PFSK-1 (cell line): ENCODE data around the gene RPS15A.

Source experiments
- FOXP2 ChIP-seq: optimal IDR thresholded peaks from 2 replicates; pipeline ENCODE3; 2011; ENCODE audit warnings: borderline replicate concordance, control low read depth, inconsistent platforms; ENCODE audit not compliant: insufficient read depth; ENCODE audit errors: extremely low read length, extremely low read depth
- POLR2AphosphoS5 ChIP-seq: IDR thresholded peaks from 2 replicates; pipeline ENCODE4 v1.6.1; 2012; ENCODE audit warnings: low read depth, mild to moderate bottlenecking, control low read depth, low read length, moderate library complexity
- SIN3A ChIP-seq: IDR thresholded peaks from 2 replicates; pipeline ENCODE4 v1.6.1; 2012; ENCODE audit warnings: mild to moderate bottlenecking, low read length, moderate library complexity, borderline replicate concordance; ENCODE audit not compliant: insufficient read depth
- TAF1 ChIP-seq: IDR thresholded peaks from 2 replicates; pipeline ENCODE4 v1.6.1; 2012; ENCODE audit warnings: low read length, control low read depth, borderline replicate concordance; ENCODE audit not compliant: insufficient read depth
- TF ChIP-seq, protein P1 (sequence below), 2 experiments: IDR thresholded peaks; 2 replicates each; pipeline versions ENCODE4 v1.6.1 to v1.8.0; 2011 to 2012; ENCODE audit warnings: low read depth in 2 of 2, low read length in 2 of 2, control low read depth in 1 of 2, inconsistent platforms in 1 of 2, mild to moderate bottlenecking in 1 of 2, moderate library complexity in 1 of 2; ENCODE audit not compliant: insufficient read depth in 1 of 2

Gene RPS15A

DNA sequence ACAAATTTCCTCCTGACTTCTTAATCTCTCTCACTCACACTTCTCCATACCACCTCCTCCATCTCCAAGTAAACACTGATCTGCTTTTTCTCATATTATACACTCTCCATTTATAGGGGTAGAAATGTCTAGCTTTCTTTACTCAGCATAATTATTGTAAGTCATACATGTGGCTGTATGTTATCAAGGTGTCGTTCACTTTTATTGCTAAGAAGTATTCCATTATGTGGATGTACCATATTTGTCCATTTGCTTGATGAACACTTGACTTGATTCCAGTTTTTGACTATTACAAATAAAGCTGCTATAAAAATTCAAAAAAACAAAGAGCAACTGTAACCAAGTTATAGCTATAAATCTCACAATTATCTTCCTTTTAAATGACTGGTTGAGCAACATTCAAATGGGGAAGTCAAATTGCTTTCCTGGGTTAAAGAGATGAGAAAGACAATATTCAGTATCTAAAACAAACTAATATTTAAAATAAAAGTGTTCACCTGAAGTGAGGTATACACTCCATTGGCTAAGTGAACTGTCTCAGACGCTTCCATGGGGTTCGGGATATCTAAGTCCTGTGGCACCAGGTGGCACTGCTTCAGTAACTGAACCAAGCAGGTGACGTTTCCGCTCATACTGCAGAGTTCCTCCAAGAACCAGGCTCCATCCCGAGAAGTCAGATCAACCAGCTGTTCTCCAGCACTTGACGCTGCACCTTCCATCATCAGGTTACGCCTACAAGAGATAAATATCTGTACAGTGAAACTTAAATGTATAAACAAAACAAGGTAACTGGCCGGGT, 43.8 kb upstream of the RPS15A start:
- no peak for TF ChIP-seq TAF1

DNA sequence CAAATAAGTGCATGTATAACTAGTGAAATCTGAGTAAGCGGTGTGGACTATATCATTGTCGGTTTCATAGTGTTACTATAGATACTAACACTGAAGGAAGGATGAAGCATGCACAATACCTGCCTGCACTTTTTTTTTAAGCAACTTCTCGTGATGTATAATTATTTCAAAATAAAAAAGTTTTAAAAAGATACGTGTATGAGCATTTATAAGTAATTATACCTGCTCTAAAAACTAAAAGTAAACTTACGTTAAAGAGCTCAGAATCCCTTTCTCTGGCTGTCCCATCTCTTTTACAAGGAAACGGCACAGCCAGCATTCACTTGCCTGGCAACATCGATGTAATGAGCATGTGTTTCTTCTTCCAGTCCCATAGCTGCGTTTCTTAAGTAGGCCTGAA, 42.5 kb upstream of the RPS15A start:
- TF ChIP-seq POLR2AphosphoS5 (no peak), SIN3A (no peak), TAF1 (no peak), FOXP2 (no peak)
- TF ChIP-seq, protein P1, sequence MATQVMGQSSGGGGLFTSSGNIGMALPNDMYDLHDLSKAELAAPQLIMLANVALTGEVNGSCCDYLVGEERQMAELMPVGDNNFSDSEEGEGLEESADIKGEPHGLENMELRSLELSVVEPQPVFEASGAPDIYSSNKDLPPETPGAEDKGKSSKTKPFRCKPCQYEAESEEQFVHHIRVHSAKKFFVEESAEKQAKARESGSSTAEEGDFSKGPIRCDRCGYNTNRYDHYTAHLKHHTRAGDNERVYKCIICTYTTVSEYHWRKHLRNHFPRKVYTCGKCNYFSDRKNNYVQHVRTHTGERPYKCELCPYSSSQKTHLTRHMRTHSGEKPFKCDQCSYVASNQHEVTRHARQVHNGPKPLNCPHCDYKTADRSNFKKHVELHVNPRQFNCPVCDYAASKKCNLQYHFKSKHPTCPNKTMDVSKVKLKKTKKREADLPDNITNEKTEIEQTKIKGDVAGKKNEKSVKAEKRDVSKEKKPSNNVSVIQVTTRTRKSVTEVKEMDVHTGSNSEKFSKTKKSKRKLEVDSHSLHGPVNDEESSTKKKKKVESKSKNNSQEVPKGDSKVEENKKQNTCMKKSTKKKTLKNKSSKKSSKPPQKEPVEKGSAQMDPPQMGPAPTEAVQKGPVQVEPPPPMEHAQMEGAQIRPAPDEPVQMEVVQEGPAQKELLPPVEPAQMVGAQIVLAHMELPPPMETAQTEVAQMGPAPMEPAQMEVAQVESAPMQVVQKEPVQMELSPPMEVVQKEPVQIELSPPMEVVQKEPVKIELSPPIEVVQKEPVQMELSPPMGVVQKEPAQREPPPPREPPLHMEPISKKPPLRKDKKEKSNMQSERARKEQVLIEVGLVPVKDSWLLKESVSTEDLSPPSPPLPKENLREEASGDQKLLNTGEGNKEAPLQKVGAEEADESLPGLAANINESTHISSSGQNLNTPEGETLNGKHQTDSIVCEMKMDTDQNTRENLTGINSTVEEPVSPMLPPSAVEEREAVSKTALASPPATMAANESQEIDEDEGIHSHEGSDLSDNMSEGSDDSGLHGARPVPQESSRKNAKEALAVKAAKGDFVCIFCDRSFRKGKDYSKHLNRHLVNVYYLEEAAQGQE (IDR thresholded peaks at IDR 0.05; ENCODE audit: insufficient read depth in 1 of 2, low read depth in 2 of 2, low read length in 2 of 2): no peak

DNA sequence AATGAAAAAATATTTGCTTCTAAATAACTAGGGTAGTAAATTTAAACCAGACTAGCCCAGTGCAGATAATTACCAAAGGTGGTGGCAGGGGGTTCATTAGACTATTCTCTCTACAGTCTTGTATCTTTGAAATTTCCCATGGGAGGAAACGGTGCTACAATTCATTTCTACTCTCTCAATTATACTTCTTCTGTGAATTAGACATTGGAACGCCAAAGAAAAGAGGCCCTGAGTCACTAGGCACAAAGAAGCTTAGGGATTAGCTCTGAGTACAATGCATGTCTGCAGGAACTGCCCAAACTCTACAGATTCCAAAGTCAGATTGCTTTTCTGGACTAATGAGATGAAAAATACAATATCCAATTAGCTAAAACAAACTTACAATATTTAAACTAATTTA, 41.9 kb upstream of the RPS15A start:
- TF ChIP-seq FOXP2 (no peak), TAF1 (no peak), SIN3A (no peak), POLR2AphosphoS5 (no peak)
- TF ChIP-seq, protein P1 (IDR thresholded peaks at IDR 0.05; ENCODE audit: insufficient read depth in 1 of 2, low read depth in 2 of 2, low read length in 2 of 2): no peak

DNA sequence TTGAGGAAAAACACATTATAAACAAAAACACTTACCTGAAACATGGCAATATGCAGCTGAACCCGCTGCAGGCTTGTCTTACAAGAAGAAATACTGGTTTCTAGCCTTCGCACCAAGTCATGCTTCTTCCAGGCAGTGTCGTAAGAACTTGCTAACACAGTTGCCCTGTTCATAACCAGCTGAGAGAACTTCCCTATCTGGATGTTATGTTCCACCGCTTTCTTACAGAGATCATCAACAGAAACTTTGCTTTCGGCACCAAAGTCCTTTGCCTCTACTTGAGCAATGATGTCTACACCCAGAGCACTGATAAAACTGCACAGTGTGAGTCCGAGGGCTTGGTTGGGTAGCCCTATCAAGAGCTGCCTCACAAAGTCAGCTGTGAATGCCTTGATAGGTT, 39.1 kb upstream of the RPS15A start:
- no peak for TF ChIP-seq TAF1
- no peak for TF ChIP-seq SIN3A
- TF ChIP-seq, protein P1 (IDR thresholded peaks at IDR 0.05; ENCODE audit: insufficient read depth in 1 of 2, low read depth in 2 of 2, low read length in 2 of 2): no peak
- no peak for TF ChIP-seq POLR2AphosphoS5
- no peak for TF ChIP-seq FOXP2

DNA sequence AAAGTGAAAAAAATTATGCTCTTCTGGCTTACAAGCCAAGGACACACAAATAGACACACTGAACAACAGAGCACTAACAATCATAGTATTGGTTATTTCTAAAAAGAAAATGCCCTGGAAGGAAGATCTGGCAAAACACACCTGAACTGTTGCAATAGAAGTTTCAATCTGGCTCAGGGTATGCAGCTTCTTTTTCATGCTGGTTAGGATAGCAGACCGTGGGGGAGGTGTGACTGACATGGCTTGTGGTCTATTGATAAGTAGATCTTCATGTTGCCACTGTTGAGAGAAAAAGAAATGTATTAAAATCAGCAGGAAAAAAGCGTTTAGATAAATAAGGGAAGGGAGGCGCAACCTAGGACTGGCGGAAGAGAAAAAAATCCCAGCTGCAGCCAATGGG, 37.8 kb upstream of the RPS15A start:
- TF ChIP-seq FOXP2 (no peak), POLR2AphosphoS5 (no peak), SIN3A (no peak), TAF1 (no peak)
- TF ChIP-seq, protein P1 (IDR thresholded peaks at IDR 0.05; ENCODE audit: insufficient read depth in 1 of 2, low read depth in 2 of 2, low read length in 2 of 2): no peak
